Urinary bladder (tissue), 2 donors: ENCODE data around the gene TNRC6A. TPM values are rescaled to one million over a fixed set of nuclear protein-coding genes. Genes with fewer than 3 reads are reported as not detected.

ENCODE experiments used
- polyA plus RNA-seq: library from polyadenylated mRNA; stranded (reverse); fragments of 200-250 nt; gene quantifications from one replicate; pipeline ENCODE4 v1.2.3, GENCODE V29; 2013
- total RNA-seq: library from RNA; depleted of rRNA; stranded (reverse); fragments of >200 nt; gene quantifications from one replicate; pipeline ENCODE4 v1.2.3, GENCODE V29; 2014
- donor health status: healthy.

Gene TNRC6A
- total and polyA plus RNA-seq, 2 donors = 20.9 to 72.8 TPM

Other genes starting within 250 kb of the TNRC6A start
- gene RBBP6, start 190.1 kb upstream of the TNRC6A start, total RNA-seq = 87.3 TPM
- gene RBBP6, start 190.1 kb upstream of the TNRC6A start, polyA plus RNA-seq = 45.9 TPM
- gene SLC5A11, start 116.3 kb downstream of the TNRC6A start, total RNA-seq = not detected
- gene SLC5A11, start 116.3 kb downstream of the TNRC6A start, polyA plus RNA-seq = 0.03 TPM